HepG2 (cell line): ENCODE data around the gene SYTL3. TPM values are rescaled to one million over a fixed set of nuclear protein-coding genes. Genes with fewer than 3 reads are reported as not detected.

Experiments used
- ADNP ChIP-seq: sonication (generic); formaldehyde crosslinking; IDR thresholded peaks from 2 replicates; pipeline ENCODE4 v1.4.0; 2020; ENCODE audit warnings: missing genetic modification reagents
- JDP2 ChIP-seq: sonication (generic); formaldehyde crosslinking; IDR thresholded peaks from 2 replicates; pipeline ENCODE4 v1.8.1; 2022; ENCODE audit warnings: missing genetic modification reagents, borderline replicate concordance
- KLF16 ChIP-seq, 2 experiments: sonication (generic) in 1 of 2; formaldehyde crosslinking in 1 of 2; IDR thresholded peaks; 2 replicates each; pipeline versions ENCODE4 v1.6.1 to v1.8.0; 2016 to 2023; ENCODE audit warnings: missing genetic modification reagents in 2 of 2, missing compliant biosample characterization in 1 of 2
- MLLT10 ChIP-seq: sonication (generic); formaldehyde crosslinking; IDR thresholded peaks from 2 replicates; pipeline ENCODE4 v1.4.0; 2020; ENCODE audit warnings: missing genetic modification reagents
- PAXIP1 ChIP-seq: sonication (generic); formaldehyde crosslinking; conservative IDR thresholded peaks from 2 replicates; pipeline ENCODE4 v1.4.0; 2020; ENCODE audit warnings: mild to moderate bottlenecking, missing genetic modification reagents, moderate library complexity
- REPIN1 ChIP-seq: sonication (generic); formaldehyde crosslinking; IDR thresholded peaks from 2 replicates; pipeline ENCODE4 v1.8.0; 2022; ENCODE audit warnings: missing genetic modification reagents, low read depth, mild to moderate bottlenecking, borderline replicate concordance
- RXRB ChIP-seq: IDR thresholded peaks from 2 replicates; pipeline ENCODE4 v1.6.1; 2016; ENCODE audit warnings: borderline replicate concordance, missing genetic modification reagents, missing compliant biosample characterization
- SMYD3 ChIP-seq: sonication (generic); formaldehyde crosslinking; IDR thresholded peaks from 2 replicates; pipeline ENCODE4 v1.8.1; 2023; ENCODE audit warnings: mild to moderate bottlenecking, missing genetic modification reagents
- SOX13 ChIP-seq, 3 experiments: fragments of 450-650 bp in 1 of 3; sonication (generic) in 1 of 3; formaldehyde crosslinking in 1 of 3; IDR thresholded peaks in 2 of 3; conservative IDR thresholded peaks in 1 of 3; 2 replicates each; pipeline versions ENCODE4 v1.5.0 to v1.6.1; 2016 to 2020; ENCODE audit warnings: antibody characterized with exemption in 1 of 3, mild to moderate bottlenecking in 1 of 3, missing compliant biosample characterization in 1 of 3, missing genetic modification reagents in 1 of 3, moderate library complexity in 1 of 3
- THYN1 ChIP-seq: sonication (generic); formaldehyde crosslinking; IDR thresholded peaks from 2 replicates; pipeline ENCODE4 v1.8.1; 2023; ENCODE audit warnings: low read depth, mild to moderate bottlenecking, moderate library complexity, missing genetic modification reagents, borderline replicate concordance
- ZC3H4 ChIP-seq: sonication (generic); formaldehyde crosslinking; IDR thresholded peaks from 2 replicates; pipeline ENCODE4 v1.4.0; 2020; ENCODE audit warnings: missing genetic modification reagents, borderline replicate concordance
- ZFP82 ChIP-seq: sonication (generic); formaldehyde crosslinking; IDR thresholded peaks from 2 replicates; pipeline ENCODE4 v1.5.1; 2020; ENCODE audit warnings: mild to moderate bottlenecking, missing genetic modification reagents, borderline replicate concordance
- ZNF468 ChIP-seq: sonication (generic); formaldehyde crosslinking; IDR thresholded peaks from 2 replicates; pipeline ENCODE4 v1.8.0; 2022; ENCODE audit warnings: mild to moderate bottlenecking, moderate library complexity, missing genetic modification reagents
- ZNF556 ChIP-seq: sonication (generic); formaldehyde crosslinking; IDR thresholded peaks from 2 replicates; pipeline ENCODE4 v1.4.0; 2020; ENCODE audit warnings: mild to moderate bottlenecking, missing genetic modification reagents, borderline replicate concordance
- ZNF781 ChIP-seq: sonication (generic); formaldehyde crosslinking; IDR thresholded peaks from 2 replicates; pipeline ENCODE4 v1.5.1; 2020; ENCODE audit warnings: borderline replicate concordance, mild to moderate bottlenecking, missing genetic modification reagents; ENCODE audit errors: not compliant biosample characterization
- polyA plus RNA-seq, 8 experiments: library from polyadenylated mRNA; depleted of rRNA in 3 of 8; stranded (reverse) in 7 of 8; unstranded in 1 of 8; fragments of >200 nt; fragmentation: Illumina TruSeq in 4 of 8; extraction: Trizol in 4 of 8; gene quantifications; 2 replicates each; pipeline versions ENCODE4 v1.2.1 to v1.2.3, GENCODE V29; 2011 to 2016; ENCODE audit warnings: low read depth in 4 of 8, missing spikeins in 1 of 8, mixed read lengths in 1 of 8; ENCODE audit not compliant: insufficient read depth in 1 of 8
- total RNA-seq, 5 experiments: library from RNA; depleted of rRNA; stranded (reverse); fragments of >200 nt; fragmentation: Illumina TruSeq; extraction: Trizol; gene quantifications; 2 replicates each; pipeline ENCODE4 v1.2.3, GENCODE V29; 2016; ENCODE audit warnings: low read depth in 1 of 5
- TF ChIP-seq, protein P1 (sequence below): sonication (generic); formaldehyde crosslinking; IDR thresholded peaks from 2 replicates; pipeline ENCODE4 v1.4.0; 2020; ENCODE audit warnings: mild to moderate bottlenecking, missing genetic modification reagents, borderline replicate concordance
- TF ChIP-seq, protein P2 (sequence below): sonication (generic); formaldehyde crosslinking; IDR thresholded peaks from 2 replicates; pipeline ENCODE4 v1.4.0; 2020; ENCODE audit warnings: missing genetic modification reagents; ENCODE audit errors: not compliant biosample characterization
- TF ChIP-seq, protein P3 (sequence below): fragments of 450-650 bp; IDR thresholded peaks from 2 replicates; pipeline ENCODE4 v1.6.1; 2016

SYTL3 gene
- total and polyA plus RNA-seq, 2 of the 13 experiments (the other 11 are each of a cell fraction or from before 2014, with no cell fraction given) = 0.11 to 0.28 TPM

DNA sequence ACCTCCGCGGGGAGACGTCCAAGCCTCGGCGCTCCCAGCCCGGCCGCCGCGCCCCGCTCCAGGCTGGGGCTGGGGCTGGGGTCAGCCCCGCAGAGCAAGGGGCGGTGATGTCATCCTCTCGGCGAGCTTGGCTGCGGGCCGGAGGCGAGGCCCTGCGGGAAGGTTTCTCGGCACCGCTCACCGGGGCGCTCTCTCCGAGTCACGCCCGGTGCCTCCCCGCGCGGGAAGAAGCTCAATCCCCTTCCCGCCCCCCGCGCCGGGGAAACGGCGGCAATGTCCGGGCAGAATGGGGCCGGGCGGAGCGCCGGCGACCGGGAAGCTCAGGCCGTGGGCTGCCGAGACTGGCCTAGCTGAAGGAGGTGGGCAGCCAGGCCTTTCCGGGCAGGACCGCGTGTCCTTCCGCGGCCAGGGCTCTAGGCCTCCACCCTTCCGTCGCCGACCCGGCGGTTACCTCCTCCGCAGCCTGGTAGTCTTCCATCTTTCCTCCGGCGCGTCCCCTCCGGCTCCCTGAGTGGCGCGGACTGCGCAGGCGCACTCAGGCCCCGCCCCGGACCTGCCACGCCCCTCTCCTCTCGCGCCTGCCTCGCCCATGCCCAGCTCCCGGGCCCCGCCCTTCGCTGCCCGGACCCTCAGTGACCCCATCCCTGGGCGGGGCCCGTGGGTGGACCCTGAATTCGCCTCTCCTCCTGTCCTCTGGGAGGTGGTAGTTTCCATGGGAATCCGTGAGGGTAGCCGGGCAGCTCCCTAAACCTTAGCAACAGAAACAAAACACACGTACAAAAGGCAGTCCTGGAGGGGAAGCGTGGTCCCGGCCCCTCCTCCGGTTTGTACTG, 5.4 kb upstream of the SYTL3 start, which contains the start of gene DYNLT1 (continued):
- TF ChIP-seq, protein P1, sequence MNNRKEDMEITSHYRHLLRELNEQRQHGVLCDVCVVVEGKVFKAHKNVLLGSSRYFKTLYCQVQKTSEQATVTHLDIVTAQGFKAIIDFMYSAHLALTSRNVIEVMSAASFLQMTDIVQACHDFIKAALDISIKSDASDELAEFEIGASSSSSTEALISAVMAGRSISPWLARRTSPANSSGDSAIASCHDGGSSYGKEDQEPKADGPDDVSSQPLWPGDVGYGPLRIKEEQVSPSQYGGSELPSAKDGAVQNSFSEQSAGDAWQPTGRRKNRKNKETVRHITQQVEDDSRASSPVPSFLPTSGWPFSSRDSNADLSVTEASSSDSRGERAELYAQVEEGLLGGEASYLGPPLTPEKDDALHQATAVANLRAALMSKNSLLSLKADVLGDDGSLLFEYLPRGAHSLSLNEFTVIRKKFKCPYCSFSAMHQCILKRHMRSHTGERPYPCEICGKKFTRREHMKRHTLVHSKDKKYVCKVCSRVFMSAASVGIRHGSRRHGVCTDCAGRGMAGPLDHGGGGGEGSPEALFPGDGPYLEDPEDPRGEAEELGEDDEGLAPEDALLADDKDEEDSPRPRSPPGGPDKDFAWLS (CRISPR knock-in tag) = 0 out of 2 replicates have a peak, but pooled peaks have one; percentile 7
- TF ChIP-seq MLLT10 (CRISPR knock-in tag) (peak; percentile 74; the same call in 1 of the 2 replicates), ZFP82 (CRISPR knock-in tag) (peak; percentile 95; the same call in 1 of the 2 replicates), THYN1 (no peak), KLF16 (CRISPR knock-in tag; IDR thresholded peaks at IDR 0.05) (peak in 1 of 2 experiments; percentile 90; a peak in 2 of 4 replicates), JDP2 (CRISPR knock-in tag) (no peak), ZC3H4 (CRISPR knock-in tag) (peak; percentile 81; the same call in 1 of the 2 replicates), ZNF781 (CRISPR knock-in tag) (peak; percentile 69), SMYD3 (CRISPR knock-in tag) (0 out of 2 replicates have a peak, but pooled peaks have one; percentile 56), REPIN1 (peak; percentile 16; the same call in 1 of the 2 replicates), ADNP (0 out of 2 replicates have a peak, but pooled peaks have one; percentile 6), ZNF556 (CRISPR knock-in tag) (peak; percentile 35; the same call in 1 of the 2 replicates), RXRB (CRISPR knock-in tag) (no peak; the same call in 1 of the 2 replicates), SOX13 (IDR thresholded peaks at IDR 0.05) (peak; percentile 29; the same call in 1 of the 2 replicates), SOX13 (CRISPR knock-in tag; conservative IDR thresholded peaks at IDR 0.05 in 1 of 2, IDR thresholded peaks at IDR 0.05 in 1 of 2) (no peak; a peak in 2 of 4 replicates), ZNF468 (0 out of 2 replicates have a peak, but pooled peaks have one; percentile 60), PAXIP1 (CRISPR knock-in tag) (0 out of 2 replicates have a peak, but pooled peaks have one; percentile 26)
- TF ChIP-seq, protein P2, sequence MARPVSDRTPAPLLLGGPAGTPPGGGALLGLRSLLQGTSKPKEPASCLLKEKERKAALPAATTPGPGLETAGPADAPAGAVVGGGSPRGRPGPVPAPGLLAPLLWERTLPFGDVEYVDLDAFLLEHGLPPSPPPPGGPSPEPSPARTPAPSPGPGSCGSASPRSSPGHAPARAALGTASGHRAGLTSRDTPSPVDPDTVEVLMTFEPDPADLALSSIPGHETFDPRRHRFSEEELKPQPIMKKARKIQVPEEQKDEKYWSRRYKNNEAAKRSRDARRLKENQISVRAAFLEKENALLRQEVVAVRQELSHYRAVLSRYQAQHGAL (CRISPR knock-in tag) = no peak
- TF ChIP-seq, protein P3, sequence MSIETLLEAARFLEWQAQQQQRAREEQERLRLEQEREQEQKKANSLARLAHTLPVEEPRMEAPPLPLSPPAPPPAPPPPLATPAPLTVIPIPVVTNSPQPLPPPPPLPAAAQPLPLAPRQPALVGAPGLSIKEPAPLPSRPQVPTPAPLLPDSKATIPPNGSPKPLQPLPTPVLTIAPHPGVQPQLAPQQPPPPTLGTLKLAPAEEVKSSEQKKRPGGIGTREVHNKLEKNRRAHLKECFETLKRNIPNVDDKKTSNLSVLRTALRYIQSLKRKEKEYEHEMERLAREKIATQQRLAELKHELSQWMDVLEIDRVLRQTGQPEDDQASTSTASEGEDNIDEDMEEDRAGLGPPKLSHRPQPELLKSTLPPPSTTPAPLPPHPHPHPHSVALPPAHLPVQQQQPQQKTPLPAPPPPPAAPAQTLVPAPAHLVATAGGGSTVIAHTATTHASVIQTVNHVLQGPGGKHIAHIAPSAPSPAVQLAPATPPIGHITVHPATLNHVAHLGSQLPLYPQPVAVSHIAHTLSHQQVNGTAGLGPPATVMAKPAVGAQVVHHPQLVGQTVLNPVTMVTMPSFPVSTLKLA = peak; percentile 56
